PFSK-1 (cell line): ENCODE data around the gene ZNF768.

Experiments used
- POLR2AphosphoS5 ChIP-seq: IDR thresholded peaks from 2 replicates; pipeline ENCODE4 v1.6.1; 2012; ENCODE audit warnings: low read depth, mild to moderate bottlenecking, control low read depth, low read length, moderate library complexity
- REST ChIP-seq, 2 experiments: IDR thresholded peaks; 2 replicates each; pipeline versions ENCODE4 v1.6.1 to v1.8.0; 2011 to 2012; ENCODE audit warnings: low read depth in 2 of 2, low read length in 2 of 2, control low read depth in 1 of 2, inconsistent platforms in 1 of 2, mild to moderate bottlenecking in 1 of 2, moderate library complexity in 1 of 2; ENCODE audit not compliant: insufficient read depth in 1 of 2
- SIN3A ChIP-seq: IDR thresholded peaks from 2 replicates; pipeline ENCODE4 v1.6.1; 2012; ENCODE audit warnings: mild to moderate bottlenecking, low read length, moderate library complexity, borderline replicate concordance; ENCODE audit not compliant: insufficient read depth
- TAF1 ChIP-seq: IDR thresholded peaks from 2 replicates; pipeline ENCODE4 v1.6.1; 2012; ENCODE audit warnings: low read length, control low read depth, borderline replicate concordance; ENCODE audit not compliant: insufficient read depth

- no peak for TF ChIP-seq POLR2AphosphoS5
- TF ChIP-seq SIN3A = no peak
- no peak for TF ChIP-seq REST (IDR thresholded peaks at IDR 0.05; ENCODE audit: insufficient read depth in 1 of 2, low read depth in 2 of 2, low read length in 2 of 2)
- no peak for TF ChIP-seq TAF1
Measured at GRCh38 chr16:30478766-30479478, 47.4 kb downstream of the ZNF768 start.
